Measurements from ENCODE around the gene METTL27. TPM values are rescaled to one million over a fixed set of nuclear protein-coding genes. Genes with fewer than 3 reads are reported as not detected.

The METTL27 gene
- polyA plus RNA-seq, 6 donors from 2014 or later: 0.61 to 3.9 (median 1.6) TPM; not detected in 2

DNA sequence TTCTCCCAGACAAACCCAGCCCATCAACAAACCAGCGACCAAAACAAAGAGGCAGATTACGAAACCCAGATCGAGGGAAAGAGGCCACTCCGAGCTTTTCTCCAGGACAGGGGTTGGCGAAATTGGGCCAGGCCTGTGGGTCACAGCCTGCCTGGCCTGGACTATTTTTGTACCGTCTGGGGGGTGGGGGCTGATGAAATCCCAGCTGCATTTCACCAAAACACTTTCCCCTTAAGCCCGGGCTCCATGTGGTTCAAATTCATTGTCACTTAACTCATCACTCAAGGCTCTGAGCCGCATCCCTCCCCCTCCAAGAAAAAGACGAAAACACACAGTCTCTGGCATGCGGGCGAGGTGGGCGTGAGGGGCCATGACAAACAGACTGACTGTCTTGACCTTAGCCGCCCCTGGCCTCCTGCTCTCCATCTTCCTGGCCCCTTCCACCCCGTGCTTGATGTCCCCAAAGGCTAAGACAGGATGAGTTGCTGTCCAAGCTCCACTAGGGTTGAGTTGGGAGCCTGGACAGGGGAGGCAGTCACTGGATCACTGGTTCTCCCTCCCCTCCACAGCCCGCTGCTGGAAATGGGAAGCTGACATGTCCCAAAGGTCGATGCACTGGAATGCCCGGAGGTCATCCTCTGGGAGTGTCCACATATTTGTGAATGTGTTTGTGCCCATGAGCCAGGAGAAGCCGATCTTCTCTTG is 37.8 kb upstream of the METTL27 start:
- DNase-seq (no peak), ATAC-seq (ENCODE audit: low read depth in 2 of 2) (no peak)
- Mint-ChIP-seq H3K9me3 (no peaks in the 10 kb centered on the region), H3K4me1 (peaks cover 0 to 4% (median 0%) of the 10 kb centered on the region in 3 donors), H3K4me3 (no peak overlapping the region), H3K27ac (peak overlapping the region in 1 of 6 donors; percentile 69), H3K27me3 (peaks cover 4 to 42% (median 14%) of the 10 kb centered on the region in 3 donors), H3K36me3 (no peaks in the 10 kb centered on the region)

DNA sequence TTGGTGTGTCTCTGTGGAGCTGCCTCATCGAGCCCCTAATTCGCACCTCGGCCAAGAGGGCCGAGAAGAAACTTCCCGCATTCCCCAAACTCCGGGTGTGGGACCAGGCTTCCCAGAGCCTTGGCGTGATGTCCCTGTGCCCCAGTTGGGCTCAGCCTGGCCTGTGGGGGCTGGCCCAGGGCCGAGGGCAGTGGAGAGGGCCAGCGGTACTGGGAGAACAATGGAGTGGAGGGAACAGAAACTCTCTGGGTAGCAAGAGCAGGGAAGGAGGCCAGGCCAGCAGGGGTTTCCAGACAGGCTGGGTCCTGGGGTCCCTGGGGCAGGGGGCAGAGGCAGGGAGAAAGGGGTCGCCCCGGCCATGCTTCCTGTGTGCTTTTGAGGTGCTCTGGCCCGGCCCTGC is 34.7 kb upstream of the METTL27 start:
- Mint-ChIP-seq H3K27me3 (peaks cover 4 to 29% (median 6%) of the 10 kb centered on the region in 3 donors), H3K4me3 (no peak overlapping the region), H3K4me1 (no peaks in the 10 kb centered on the region), H3K27ac (no peak overlapping the region), H3K36me3 (no peaks in the 10 kb centered on the region), H3K9me3 (no peaks in the 10 kb centered on the region)
- DNase-seq (no peak), ATAC-seq (ENCODE audit: low read depth in 2 of 2) (no peak)

GRCh38 chr7:73876361-73876760 is 34.0 kb upstream of the METTL27 start:
- Mint-ChIP-seq H3K27me3 (peaks cover 4 to 26% (median 6%) of the 10 kb centered on the region in 3 donors), H3K4me1 (no peaks in the 10 kb centered on the region), H3K9me3 (no peaks in the 10 kb centered on the region), H3K27ac (no peak overlapping the region), H3K4me3 (no peak overlapping the region), H3K36me3 (no peaks in the 10 kb centered on the region)
- ATAC-seq (ENCODE audit: low read depth in 2 of 2): no peak
- no peak for DNase-seq

- ATAC-seq (ENCODE audit: low read depth in 2 of 2): no peak
- Mint-ChIP-seq H3K27me3 (peaks cover 0 to 11% (median 6%) of the 10 kb centered on the region in 3 donors), H3K9me3 (no peaks in the 10 kb centered on the region), H3K27ac (no peak overlapping the region), H3K4me3 (no peak overlapping the region), H3K36me3 (no peaks in the 10 kb centered on the region), H3K4me1 (no peaks in the 10 kb centered on the region)
- no peak for DNase-seq
Observed at GRCh38 chr7:73872056-73872908, 30.0 kb upstream of the METTL27 start.

GRCh38 chr7:73871163-73872011 is 29.1 kb upstream of the METTL27 start:
- DNase-seq (no peak), ATAC-seq (ENCODE audit: low read depth in 2 of 2) (no peak)
- H3K27ac Mint-ChIP-seq: no peak overlapping the region
- H3K4me3 Mint-ChIP-seq: no peak overlapping the region
- peaks cover 0 to 4% (median 3%) of the 10 kb centered on the region in 3 donors for H3K27me3 Mint-ChIP-seq
- no peaks in the 10 kb centered on the region for H3K9me3 Mint-ChIP-seq
- H3K4me1 Mint-ChIP-seq: no peaks in the 10 kb centered on the region
- H3K36me3 Mint-ChIP-seq: no peaks in the 10 kb centered on the region

- no peak overlapping the region for H3K4me3 Mint-ChIP-seq
- no peak overlapping the region for H3K27ac Mint-ChIP-seq
- DNase-seq (no peak), ATAC-seq (ENCODE audit: low read depth in 2 of 2) (no peak)
- H3K36me3 Mint-ChIP-seq: no peaks in the 10 kb centered on the region
- no peaks in the 10 kb centered on the region for H3K4me1 Mint-ChIP-seq
- no peaks in the 10 kb centered on the region for H3K27me3 Mint-ChIP-seq
- H3K9me3 Mint-ChIP-seq: no peaks in the 10 kb centered on the region
Observed at GRCh38 chr7:73870041-73870492, 27.8 kb upstream of the METTL27 start.

DNA sequence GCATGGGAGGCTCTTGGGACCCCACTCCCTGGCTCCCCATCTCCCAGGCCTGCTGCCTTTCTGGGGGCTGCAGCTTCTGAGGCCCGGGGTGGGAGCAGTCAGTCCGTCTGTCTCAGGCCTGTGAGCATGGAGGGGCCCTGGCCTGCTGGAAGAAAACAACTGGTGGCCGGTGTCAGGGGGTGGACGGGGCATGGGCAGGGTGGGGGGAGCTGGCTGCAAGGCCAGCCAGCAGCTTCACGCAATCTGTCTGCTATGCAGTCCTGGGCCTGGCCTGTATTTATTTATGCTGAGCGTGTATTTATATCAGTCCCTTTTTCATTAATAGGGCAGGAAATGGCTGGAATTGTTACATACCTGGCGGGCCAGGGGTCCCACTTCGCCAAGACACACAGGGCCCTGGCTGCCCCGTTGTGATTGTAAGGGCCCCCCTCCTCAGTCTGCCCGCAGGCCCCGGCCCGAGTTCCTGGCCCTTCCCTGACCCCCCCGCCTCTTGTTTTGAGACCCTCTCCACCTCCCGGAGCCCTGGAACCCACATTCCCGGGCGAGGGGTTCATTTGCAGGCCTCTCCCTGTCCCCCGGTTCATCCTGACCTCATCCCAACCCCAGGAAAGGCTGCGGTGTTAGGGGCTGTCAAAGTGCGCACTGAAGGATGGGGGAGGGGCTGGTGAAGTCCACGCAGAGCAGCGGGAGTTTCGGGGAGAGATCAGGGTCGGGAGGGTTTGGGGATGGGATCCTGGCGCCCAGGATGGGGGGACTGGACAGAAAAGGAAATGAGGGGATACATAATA is 26.9 kb upstream of the METTL27 start:
- H3K4me1 Mint-ChIP-seq: no peaks in the 10 kb centered on the region
- ATAC-seq (ENCODE audit: low read depth in 2 of 2) (no peak), DNase-seq (no peak)
- H3K4me3 Mint-ChIP-seq: no peak overlapping the region
- H3K27ac Mint-ChIP-seq: no peak overlapping the region
- H3K27me3 Mint-ChIP-seq: no peaks in the 10 kb centered on the region
- no peaks in the 10 kb centered on the region for H3K36me3 Mint-ChIP-seq
- H3K9me3 Mint-ChIP-seq: no peaks in the 10 kb centered on the region

DNA sequence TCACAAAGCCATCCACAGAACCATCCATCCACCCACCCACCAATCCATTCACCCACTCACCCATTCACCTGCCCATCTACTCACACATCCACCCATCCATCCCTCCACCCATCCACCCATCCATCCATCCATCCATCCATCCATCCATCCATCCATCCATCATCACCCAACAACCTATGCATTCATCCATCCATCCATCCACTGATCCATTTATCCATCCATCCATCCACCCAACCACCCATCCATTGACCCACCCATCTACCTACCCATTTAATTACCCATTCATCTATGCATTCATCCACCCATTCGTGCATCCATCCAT is 24.1 kb upstream of the METTL27 start:
- no peak for ATAC-seq (ENCODE audit: low read depth in 2 of 2)

GRCh38 chr7:73865738-73866445 is 23.6 kb upstream of the METTL27 start:
- Mint-ChIP-seq H3K27ac (no peak overlapping the region), H3K36me3 (no peaks in the 10 kb centered on the region), H3K4me3 (no peak overlapping the region), H3K9me3 (no peaks in the 10 kb centered on the region), H3K4me1 (no peaks in the 10 kb centered on the region), H3K27me3 (peaks cover 0 to 12% (median 0%) of the 10 kb centered on the region in 3 donors)
- no peak for DNase-seq
- ATAC-seq (ENCODE audit: low read depth in 2 of 2): peak in 1 of 2 donors; percentile 44

More for the DNA sequence above, 24.1 kb upstream of the METTL27 start:
- no peak for DNase-seq
- H3K36me3 Mint-ChIP-seq: no peaks in the 10 kb centered on the region
- H3K27me3 Mint-ChIP-seq: peaks cover 0 to 10% (median 0%) of the 10 kb centered on the region in 3 donors
- H3K27ac Mint-ChIP-seq: no peak overlapping the region
- no peak overlapping the region for H3K4me3 Mint-ChIP-seq
- H3K4me1 Mint-ChIP-seq: no peaks in the 10 kb centered on the region
- H3K9me3 Mint-ChIP-seq: no peaks in the 10 kb centered on the region

DNA sequence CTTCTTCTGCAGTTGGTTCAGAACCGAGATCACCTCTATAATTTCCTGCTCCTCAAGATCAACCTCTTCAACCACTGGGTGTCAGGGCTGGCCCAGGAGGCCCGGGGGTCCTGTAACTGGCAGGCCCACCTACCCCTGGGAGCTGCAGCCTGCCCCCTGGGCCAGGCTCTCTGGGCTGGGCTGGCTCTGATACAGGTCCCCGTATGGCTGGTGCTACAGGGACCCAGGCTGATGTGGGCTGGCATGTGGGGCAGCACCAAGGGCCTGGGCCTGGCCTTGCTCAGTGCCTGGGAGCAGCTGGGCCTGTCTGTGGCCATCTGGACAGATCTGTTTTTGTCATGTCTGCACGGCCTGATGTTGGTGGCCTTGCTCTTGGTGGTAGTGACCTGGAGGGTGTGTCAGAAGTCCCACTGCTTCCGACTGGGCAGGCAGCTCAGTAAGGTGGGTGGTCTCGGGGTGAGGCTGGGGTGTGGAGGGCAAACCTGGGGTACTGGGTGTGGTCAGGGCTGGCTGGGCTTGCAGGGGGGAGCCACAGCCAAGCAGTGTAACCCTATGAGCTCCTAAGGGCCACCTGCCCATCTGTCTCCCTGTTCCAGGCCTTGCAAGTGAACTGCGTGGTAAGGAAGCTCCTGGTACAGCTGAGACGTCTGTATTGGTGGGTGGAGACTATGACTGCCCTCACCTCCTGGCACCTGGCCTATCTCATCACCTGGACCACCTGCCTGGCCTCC is 22.8 kb upstream of the METTL27 start:
- no peak overlapping the region for H3K4me3 Mint-ChIP-seq
- no peak for ATAC-seq (ENCODE audit: low read depth in 2 of 2)
- no peaks in the 10 kb centered on the region for H3K36me3 Mint-ChIP-seq
- H3K9me3 Mint-ChIP-seq: no peaks in the 10 kb centered on the region
- DNase-seq: no peak
- H3K27me3 Mint-ChIP-seq: peaks cover 0 to 12% (median 0%) of the 10 kb centered on the region in 3 donors
- H3K4me1 Mint-ChIP-seq: no peaks in the 10 kb centered on the region
- peak overlapping the region in 1 of 6 donors; percentile 79 for H3K27ac Mint-ChIP-seq

GRCh38 chr7:73861305-73861704 is 19.0 kb upstream of the METTL27 start:
- Mint-ChIP-seq H3K4me1 (no peaks in the 10 kb centered on the region), H3K9me3 (peaks cover 0 to 5% (median 0%) of the 10 kb centered on the region in 7 donors), H3K4me3 (no peak overlapping the region), H3K27ac (peak overlapping the region in 1 of 6 donors; percentile 32), H3K36me3 (no peaks in the 10 kb centered on the region), H3K27me3 (peaks cover 4 to 41% (median 27%) of the 10 kb centered on the region in 3 donors)
- ATAC-seq (ENCODE audit: low read depth in 2 of 2): no peak
- no peak for DNase-seq

DNA sequence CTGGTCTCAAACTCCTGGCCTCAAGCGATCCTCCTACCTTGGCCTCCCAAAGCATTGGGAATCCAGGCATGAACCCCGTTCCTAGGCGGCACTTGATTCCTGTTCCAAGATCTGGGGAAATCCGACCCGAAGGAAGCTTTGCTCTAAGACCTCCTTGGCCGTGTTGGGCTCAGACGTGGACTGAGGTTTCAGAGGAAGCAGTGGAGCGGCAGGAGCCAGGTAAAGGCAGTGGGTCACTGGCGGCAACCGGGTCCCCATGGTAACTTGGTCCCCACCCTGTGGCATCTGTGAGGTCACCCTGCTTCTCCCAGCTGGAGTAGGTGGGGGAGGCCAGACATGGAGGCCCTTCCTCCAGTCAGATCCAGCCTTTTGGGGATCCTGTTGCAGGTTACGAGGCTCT is 18.5 kb upstream of the METTL27 start, which contains the start of gene TMEM270:
Gene TMEM270, plus strand, starts transcription at position 301 of the 400 bp plus-strand sequence. Its CDS starts 36 bp downstream, at position 337.
- peak within 1 kb of the TSS in 1 of 6 donors; percentile 32 for H3K27ac Mint-ChIP-seq
- peaks cover 0 to 5% (median 0%) of the 10 kb centered on the region in 7 donors for H3K9me3 Mint-ChIP-seq
- no peak within 1 kb of the TSS for H3K4me3 Mint-ChIP-seq
- DNase-seq: no peak
- H3K27me3 Mint-ChIP-seq: peaks cover 4 to 41% (median 28%) of the 10 kb centered on the region in 3 donors
- H3K36me3 Mint-ChIP-seq: no peaks in the 10 kb centered on the region
- ATAC-seq (ENCODE audit: low read depth in 2 of 2): no peak
- H3K4me1 Mint-ChIP-seq: peaks cover 0 to 1% (median under 1%) of the 10 kb centered on the region in 3 donors
